ENCODE results near the gene KIF5B. TPM values are rescaled to one million over a fixed set of nuclear protein-coding genes. Genes with fewer than 3 reads are reported as not detected.
A peak's percentile ranks its signal among the peaks of the same experiment; 100 is the strongest.

KIF5B gene
- total RNA-seq (10 to 100 TPM; 27.6 to 42.0 TPM), polyA plus RNA-seq (10 to 100 TPM; 12.2 to 18.1 TPM)

DNA sequence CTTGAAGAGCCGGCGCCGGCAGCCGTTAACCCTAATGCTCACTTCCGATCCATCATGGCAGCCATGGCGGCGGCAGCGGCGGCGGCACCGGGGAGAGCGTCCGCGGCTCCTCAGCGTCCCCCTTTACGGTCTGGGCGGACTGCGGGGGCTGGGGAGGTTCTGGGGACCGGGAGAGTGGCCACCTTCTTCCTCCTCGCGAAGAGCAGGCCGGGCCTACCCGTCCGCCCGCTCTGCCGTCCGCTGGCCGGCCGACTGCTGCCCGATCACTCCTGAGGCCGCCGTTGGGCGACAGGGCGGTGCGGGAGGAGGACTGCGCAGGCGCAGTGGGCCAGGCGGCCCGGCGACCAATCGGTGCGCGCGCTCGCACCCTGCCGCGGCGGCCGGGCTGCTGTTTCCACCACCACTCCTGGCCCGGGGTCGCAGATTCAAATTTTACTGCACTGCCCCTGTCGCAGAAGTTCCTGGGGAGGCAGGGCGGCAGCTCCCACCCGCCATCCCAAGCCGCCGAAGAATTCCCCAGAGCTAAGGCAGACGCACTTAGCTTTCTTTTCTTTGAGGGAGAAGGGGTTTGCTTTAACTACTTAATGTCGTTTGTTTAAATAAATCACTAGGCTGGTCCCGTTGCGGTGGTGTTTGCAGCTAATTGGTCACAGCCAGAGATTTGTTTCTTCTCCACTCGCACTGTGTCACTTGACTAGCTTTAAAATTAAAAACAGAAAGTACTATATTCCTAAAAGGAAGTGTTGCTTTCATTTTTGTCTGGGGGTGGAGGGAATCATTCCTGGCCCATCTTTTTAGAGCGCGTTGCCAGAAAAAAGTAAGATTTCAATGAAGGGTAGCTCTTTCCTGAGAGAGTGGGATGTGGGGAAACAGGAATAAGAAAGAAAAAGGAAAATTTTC lies at the start of gene KIF5B:
KIF5B (minus strand) TSS at position 290 of the 900 bp plus-strand sequence. CDS start 452 bp downstream, outside the sequence.
- H3K27ac ChIP-seq (ENCODE audit: low read depth in 1 of 2, low read length in 2 of 2): peak within 1 kb of the TSS; percentile 94 to 97
- H3K9ac ChIP-seq (ENCODE audit: low read depth in 1 of 2, low read length in 2 of 2): peak within 1 kb of the TSS; percentile 81 to 88
- no peaks in the 10 kb centered on the region for H3K27me3 ChIP-seq (ENCODE audit: control insufficient read depth in 4 of 4, insufficient read depth in 4 of 4, low read length in 3 of 4)
- TF ChIP-seq, protein P1, sequence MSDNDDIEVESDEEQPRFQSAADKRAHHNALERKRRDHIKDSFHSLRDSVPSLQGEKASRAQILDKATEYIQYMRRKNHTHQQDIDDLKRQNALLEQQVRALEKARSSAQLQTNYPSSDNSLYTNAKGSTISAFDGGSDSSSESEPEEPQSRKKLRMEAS (IDR thresholded peaks at IDR 0.05): no peak
- TF ChIP-seq TAF1 (conservative IDR thresholded peaks at IDR 0.05) (peak; percentile 57), YY1 (IDR thresholded peaks at IDR 0.05) (peak; percentile 97), GABPA (IDR thresholded peaks at IDR 0.05 in 1 of 2, conservative IDR thresholded peaks at IDR 0.05 in 1 of 2) (no peak)
- TF ChIP-seq, protein P2, sequence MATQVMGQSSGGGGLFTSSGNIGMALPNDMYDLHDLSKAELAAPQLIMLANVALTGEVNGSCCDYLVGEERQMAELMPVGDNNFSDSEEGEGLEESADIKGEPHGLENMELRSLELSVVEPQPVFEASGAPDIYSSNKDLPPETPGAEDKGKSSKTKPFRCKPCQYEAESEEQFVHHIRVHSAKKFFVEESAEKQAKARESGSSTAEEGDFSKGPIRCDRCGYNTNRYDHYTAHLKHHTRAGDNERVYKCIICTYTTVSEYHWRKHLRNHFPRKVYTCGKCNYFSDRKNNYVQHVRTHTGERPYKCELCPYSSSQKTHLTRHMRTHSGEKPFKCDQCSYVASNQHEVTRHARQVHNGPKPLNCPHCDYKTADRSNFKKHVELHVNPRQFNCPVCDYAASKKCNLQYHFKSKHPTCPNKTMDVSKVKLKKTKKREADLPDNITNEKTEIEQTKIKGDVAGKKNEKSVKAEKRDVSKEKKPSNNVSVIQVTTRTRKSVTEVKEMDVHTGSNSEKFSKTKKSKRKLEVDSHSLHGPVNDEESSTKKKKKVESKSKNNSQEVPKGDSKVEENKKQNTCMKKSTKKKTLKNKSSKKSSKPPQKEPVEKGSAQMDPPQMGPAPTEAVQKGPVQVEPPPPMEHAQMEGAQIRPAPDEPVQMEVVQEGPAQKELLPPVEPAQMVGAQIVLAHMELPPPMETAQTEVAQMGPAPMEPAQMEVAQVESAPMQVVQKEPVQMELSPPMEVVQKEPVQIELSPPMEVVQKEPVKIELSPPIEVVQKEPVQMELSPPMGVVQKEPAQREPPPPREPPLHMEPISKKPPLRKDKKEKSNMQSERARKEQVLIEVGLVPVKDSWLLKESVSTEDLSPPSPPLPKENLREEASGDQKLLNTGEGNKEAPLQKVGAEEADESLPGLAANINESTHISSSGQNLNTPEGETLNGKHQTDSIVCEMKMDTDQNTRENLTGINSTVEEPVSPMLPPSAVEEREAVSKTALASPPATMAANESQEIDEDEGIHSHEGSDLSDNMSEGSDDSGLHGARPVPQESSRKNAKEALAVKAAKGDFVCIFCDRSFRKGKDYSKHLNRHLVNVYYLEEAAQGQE (IDR thresholded peaks at IDR 0.05): peak; percentile 46
- peak within 1 kb of the TSS; percentile 86 to 98 (median 96) for H3K4me3 ChIP-seq (ENCODE audit: low read depth in 1 of 3, low read length in 3 of 3)
- H3K4me1 ChIP-seq (ENCODE audit: control insufficient read depth in 4 of 4, insufficient read depth in 4 of 4, low read length in 3 of 4): peaks cover 5 to 35% (median 14%) of the 10 kb centered on the region in 4 donors
- WGBS: under 1% methylated on average over 63 of the region's 63 CpGs
- peak; percentile 91 for DNase-seq (ENCODE audit: low spot score)
- no peaks in the 10 kb centered on the region for H3K36me3 ChIP-seq (ENCODE audit: control insufficient read depth in 4 of 4, insufficient read depth in 3 of 4, low read depth in 1 of 4, low read length in 3 of 4)
- H3K9me3 ChIP-seq (ENCODE audit: control insufficient read depth in 4 of 4, low read length in 3 of 4): no peaks in the 10 kb centered on the region

DNA sequence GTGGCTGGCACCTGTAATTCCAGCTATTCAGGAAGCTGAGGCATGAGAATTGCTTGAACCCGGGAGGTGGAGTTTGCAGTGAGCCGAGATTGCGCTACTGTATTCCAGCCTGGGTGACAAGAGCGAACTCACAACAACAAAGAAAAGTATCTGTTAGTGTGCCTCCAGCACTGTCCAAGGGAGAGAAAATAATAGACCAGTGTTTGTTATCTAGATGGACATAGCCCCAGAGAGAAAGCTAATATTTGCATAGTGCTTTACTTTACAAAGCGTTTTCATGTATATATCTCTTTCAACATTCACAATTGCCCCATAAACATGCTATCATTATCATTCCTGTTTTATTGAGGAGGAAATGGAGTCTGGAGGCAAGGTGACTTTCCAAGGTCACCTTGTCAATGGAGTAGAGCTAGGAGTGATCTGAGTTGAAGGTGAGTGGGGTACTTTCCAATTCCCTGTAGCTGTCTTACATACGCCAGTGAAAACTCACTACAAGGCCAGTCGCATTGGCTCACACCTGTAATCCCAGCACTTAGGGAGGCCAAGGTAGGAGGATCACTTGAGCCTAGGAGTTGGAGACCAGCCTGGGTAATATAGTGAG lies 49.7 kb upstream of the KIF5B start:
- 64% methylated on average over 7 of the region's 7 CpGs for WGBS
- TF ChIP-seq HNF4G (IDR thresholded peaks at IDR 0.05) (no peak), TAF1 (conservative IDR thresholded peaks at IDR 0.05) (no peak), EGR1 (IDR thresholded peaks at IDR 0.05; ENCODE audit: low read depth in 2 of 2) (no peak), NR2F2 (IDR thresholded peaks at IDR 0.05) (no peak), SP1 (IDR thresholded peaks at IDR 0.05) (peak; percentile 7), YY1 (IDR thresholded peaks at IDR 0.05) (no peak)
- TF ChIP-seq, protein P3, sequence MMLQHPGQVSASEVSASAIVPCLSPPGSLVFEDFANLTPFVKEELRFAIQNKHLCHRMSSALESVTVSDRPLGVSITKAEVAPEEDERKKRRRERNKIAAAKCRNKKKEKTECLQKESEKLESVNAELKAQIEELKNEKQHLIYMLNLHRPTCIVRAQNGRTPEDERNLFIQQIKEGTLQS (IDR thresholded peaks at IDR 0.05): no peak
- TF ChIP-seq, protein P1 (IDR thresholded peaks at IDR 0.05): no peak
- no peak overlapping the region for H3K4me3 ChIP-seq (ENCODE audit: low read depth in 1 of 3, low read length in 3 of 3)
- no peak for DNase-seq (ENCODE audit: low spot score)
- H3K4me1 ChIP-seq (ENCODE audit: control insufficient read depth in 4 of 4, insufficient read depth in 4 of 4, low read length in 3 of 4): peaks cover 0 to 2% (median 0%) of the 10 kb centered on the region in 4 donors
- no peak overlapping the region for H3K9ac ChIP-seq (ENCODE audit: low read depth in 1 of 2, low read length in 2 of 2)
- no peak overlapping the region for H3K27ac ChIP-seq (ENCODE audit: low read depth in 1 of 2, low read length in 2 of 2)
- H3K27me3 ChIP-seq (ENCODE audit: control insufficient read depth in 4 of 4, insufficient read depth in 4 of 4, low read length in 3 of 4): no peaks in the 10 kb centered on the region
- H3K36me3 ChIP-seq (ENCODE audit: control insufficient read depth in 4 of 4, insufficient read depth in 3 of 4, low read depth in 1 of 4, low read length in 3 of 4): no peaks in the 10 kb centered on the region
- H3K9me3 ChIP-seq (ENCODE audit: control insufficient read depth in 4 of 4, low read length in 3 of 4): no peaks in the 10 kb centered on the region

All from liver (tissue), 9 donors.